Inflammatory macrophage treated with lipopolysaccharide for 4 hours (primary cell): Measurements from ENCODE around the gene PTPRCAP.
"Not testable (repeated sequence)": the region's sequence is repeated elsewhere in the genome, so short reads cannot be mapped to it uniquely, and the experiment has no call there.

Experiments used
- DNase-seq: peaks from one replicate; pipeline ENCODE4 v3.0.0-alpha.2; 2020

The PTPRCAP gene

DNA sequence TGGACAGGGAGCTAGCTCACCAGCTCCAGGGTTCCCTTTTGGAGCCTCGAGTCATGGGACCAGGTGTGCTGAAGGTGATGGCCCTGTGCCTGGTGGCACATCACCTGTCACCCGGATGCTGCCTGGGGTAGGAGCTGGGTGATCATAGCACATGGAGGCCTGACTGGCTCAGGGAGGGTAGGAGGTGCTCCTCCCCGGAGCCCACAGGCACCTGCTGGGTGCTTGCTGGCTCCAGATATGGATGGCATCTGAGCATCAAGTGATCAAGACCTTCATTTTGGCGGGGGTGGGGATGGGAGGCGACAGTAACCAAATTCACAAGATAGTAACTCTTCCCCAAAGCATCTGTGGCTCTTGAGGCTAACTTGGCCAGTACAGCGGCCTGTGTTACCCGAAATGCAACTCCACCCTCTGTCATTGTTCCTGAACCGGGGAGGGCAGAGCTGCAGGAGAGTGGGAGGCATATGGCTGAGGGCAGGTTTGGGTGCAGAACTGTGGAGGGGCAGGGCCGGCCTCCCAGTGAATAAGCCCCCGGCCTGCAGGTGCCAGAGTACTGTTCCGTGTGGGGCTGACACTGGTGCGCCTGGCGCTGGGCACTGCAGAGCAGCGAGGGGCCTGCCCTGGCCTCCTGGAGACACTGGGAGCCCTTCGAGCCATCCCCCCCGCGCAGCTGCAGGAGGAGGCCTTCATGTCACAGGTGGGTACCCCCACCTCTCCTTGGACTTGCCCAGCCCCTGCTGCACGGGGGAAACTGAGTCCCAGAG is 28.9 kb downstream of the PTPRCAP start:
- no peak for DNase-seq

DNA sequence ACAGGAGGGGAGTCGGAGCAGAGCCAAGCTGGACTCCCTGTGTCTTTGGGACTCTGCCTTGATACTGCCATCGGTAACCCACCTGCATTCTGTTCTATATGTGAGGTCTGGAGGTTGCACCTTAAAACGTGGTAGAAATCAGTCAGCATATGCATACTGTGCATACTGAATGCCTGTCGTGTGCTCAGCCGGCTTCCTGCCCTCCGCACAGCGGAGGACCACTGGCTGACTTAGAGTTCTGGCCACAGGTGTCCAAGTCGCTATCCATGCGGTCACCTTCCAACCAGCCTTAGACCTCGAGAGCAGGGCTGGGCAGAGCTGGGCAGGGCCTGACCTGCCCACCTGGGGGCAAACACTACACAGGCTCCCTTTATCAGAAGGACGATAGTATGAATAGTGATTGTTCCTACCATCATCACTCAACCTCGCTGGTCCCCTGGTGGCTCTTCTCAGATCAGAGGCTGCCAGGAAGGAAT is 29.8 kb downstream of the PTPRCAP start:
- no peak for DNase-seq

DNA sequence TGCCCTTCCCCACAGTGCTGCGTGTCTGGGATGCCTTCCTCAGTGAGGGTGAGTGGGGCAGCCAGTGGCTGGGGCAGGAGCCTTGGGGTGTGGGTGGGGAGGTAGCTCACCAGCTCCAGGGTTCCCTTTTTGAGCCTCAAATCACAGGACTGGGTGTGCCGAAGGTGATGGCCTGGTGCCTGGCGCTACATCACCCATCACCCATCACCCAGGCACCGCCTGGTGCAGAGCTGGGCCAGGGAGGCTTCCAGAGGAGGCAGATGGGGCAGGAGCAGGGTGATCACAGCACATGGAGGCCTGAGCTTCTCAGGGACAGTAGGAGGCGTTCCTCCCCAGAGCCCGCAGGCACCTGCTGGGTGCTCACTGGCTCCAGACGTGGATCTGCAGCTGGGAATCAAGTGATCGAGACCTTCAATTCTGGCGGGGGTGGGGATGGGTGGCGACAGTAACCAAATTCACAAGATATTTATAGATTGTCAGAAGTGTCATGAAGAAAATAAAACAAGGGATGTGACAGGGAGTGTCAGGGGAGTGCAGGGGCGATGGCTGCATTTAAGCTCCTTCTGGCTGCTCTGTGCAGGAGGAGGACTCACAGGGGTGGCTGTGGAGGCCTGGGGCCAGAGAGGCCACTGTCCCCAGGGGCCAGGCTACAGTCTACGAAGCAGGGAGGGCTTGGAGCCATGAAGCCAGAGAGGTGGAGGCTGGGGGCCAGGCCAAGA is 30.4 kb downstream of the PTPRCAP start:
- DNase-seq: no peak

DNA sequence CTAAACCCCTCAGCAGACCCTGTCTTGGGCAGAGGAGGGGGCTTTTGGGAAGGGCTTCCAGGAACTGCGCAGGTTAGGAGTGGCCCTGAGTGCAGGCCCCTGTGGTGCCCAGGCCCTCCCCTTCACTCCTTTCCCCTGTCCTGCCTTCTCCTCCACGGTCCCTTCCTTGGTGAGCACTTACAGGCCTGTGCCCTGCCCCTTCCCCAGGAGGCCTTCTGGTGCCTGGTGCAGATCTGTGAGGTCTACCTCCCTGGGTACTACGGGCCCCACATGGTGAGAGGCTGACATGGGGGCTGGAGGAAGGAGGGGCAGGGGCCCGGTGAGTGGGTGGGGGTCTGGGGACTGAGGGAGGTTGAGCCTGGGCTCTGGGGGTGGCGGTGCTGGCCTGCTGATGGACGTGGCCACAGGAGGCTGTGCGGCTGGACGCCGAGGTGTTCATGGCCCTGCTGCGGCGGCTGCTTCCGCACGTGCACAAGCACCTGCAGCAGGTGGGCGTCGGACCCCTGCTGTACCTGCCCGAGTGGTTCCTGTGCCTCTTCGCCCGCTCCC is 31.0 kb downstream of the PTPRCAP start:
- no peak for DNase-seq

DNA sequence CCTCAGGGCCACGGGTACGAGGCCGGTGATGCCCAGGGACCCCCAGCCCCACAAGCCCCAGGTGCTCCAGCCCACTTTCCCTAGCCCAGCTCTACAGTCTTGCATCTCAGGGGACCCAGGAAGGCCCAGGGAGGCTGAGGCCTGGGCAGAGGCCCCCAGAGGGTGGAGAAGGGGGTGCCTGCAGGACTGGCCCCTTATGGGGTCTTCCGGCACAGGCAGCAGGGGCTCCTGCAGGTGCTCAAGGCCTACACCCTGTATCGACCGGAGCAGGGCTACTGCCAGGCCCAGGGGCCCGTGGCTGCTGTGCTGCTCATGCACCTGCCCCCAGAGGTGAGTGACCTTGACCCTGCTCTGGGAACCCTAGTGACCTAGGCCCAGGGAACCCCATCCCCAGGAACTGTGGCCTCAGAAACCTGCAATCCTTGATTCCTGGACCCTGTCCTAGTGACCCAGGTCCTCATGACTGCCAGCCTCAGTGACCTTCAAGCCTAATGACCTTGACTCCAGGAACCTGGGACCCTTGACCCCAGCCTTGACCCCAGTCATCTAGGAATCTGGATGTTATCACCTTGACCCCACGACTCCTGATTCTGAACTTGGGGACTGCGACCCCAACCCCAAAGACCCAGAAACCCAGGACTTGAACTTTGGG is 31.7 kb downstream of the PTPRCAP start:
- no peak for DNase-seq

DNA sequence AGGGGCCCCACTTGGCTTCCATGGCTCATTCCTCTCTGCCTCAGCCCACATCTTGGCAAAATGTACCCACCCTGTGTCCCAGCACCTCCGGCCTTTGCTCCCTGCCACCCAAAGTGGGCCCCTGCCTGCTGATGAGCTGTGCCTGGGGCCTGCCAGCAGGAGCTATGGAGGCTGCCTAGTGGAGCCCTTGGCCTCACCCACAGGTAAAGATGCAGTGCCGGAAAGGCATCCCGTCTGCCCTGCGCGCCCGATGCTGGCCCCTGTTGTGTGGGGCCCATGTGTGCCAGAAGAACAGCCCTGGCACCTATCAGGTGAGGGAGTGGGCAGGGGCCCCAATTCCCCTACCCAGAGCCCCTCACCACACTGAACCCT is 32.3 kb downstream of the PTPRCAP start:
- DNase-seq: no peak

DNA sequence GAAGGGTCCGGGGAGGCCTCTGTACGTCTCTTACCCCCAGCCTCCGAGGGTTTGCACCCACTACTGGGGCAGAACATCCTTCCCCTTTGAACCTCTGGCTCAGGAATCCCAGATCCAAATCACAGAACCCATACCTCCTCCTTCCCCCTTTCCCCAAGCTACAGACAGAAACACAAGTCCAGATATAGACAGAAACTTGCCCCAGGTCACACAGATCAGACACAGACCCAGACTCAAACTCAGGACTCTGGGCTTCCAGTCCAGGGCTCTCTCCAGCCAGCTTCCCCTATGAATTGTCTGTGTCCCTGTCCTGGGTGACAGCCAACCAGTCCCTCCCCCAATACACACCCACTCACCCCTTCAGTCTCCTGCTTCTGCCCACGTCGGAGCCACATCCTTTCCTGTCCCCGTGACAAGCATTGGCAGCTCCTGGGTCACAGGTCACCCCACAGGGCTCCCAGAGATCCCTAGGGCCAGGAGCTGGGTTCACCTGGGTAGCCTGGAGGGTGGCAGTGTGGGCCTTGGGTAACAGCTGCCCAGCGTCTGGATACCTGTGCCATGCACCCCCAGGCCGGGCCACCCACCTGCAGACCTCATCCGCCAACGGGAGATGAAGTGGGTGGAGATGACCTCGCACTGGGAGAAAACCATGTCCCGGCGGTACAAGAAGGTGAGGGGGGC is 32.8 kb downstream of the PTPRCAP start:
- DNase-seq: peak; percentile 50

DNA sequence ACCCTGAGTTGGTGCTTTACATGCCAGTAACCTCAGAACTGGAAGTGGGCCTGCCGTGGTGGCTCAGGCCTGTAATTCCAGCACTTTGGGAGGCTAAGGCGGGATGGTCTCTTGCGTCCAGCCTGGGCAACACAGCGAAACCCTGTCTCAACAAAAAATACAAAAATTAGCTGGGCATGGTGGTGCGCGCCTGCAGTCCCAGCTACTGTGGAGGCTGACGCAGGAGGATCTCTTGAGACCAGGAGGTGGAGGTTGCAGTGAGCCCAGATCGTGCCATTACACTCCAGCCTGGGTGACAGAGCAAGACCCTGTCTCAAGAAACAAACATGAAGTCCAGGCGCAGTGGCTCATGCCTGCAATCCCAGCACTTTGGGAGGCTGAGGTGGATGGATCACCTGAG is 34.4 kb downstream of the PTPRCAP start:
- not testable (repeated sequence) for DNase-seq

DNA sequence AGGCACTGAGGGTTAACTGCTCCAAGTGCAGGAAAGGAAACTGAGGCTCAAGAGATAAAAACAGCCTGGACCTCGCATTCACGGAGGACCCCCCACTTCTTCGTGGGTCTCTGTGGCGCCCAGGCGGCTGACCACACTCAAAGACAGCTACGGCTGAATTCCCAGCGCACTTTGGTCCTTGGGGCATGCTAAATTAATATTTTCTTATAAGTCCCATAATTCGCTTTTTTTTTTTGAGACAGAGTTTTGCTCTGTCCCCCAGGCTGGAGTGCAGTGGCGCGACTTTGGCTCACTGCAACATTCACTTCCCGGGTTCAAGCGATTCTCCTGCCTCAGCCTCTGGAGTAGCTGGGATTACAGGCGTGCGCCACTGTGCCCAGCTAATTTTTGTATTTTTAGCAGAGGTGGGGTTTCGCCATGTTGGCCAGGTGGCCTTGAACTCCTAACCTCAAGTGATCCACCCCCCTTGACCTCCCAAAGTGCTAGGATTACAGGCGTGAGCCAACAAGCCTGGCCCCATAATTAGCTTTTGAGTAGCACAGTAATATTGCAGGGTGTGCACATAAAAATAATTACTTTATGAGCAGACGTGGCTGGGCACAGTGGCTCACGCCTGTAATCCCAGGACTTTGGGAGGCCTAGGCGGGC is 35.2 kb downstream of the PTPRCAP start:
- DNase-seq: not testable (repeated sequence)

DNA sequence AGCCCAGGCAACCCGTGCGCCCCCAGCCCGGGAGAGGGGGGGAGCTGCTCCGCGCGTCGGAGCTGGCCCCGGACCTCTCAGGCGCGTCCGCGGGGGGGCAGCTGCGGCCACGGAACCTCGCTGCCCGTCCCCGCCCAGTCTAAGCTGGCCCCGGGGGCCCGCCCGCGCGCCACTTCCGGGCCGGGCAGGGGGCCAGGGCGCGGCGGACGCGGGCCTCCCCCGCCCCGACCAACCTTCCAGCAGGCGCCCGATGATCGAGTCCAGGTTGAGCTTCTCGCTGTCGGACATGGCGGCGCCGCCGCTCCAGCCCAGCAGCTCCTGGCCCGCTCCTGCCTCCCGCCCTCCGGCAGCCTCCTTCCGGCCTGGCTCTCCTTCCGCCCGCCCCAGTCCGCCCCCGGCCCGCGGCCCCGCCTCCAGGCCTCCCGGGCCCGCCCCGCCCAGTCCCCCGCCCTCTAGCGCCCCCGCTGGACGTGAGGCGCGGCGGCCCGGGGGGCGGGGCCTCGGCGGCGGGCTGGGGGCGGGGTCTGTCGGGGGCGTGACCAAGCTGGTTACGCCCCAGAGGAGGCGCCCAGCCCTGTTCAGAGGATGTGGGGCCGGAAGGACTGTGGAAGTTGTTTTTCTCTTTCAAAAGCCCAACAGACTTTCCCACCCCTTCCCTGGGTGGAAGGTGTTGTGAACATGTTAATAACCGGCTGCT is 35.8 kb downstream of the PTPRCAP start, which contains the start of gene PPP1CA:
PPP1CA (minus strand) TSS at position 364 of the 697 bp plus-strand sequence; CDS start at position 288, 76 bp downstream.
- peak; percentile 90 for DNase-seq

DNA sequence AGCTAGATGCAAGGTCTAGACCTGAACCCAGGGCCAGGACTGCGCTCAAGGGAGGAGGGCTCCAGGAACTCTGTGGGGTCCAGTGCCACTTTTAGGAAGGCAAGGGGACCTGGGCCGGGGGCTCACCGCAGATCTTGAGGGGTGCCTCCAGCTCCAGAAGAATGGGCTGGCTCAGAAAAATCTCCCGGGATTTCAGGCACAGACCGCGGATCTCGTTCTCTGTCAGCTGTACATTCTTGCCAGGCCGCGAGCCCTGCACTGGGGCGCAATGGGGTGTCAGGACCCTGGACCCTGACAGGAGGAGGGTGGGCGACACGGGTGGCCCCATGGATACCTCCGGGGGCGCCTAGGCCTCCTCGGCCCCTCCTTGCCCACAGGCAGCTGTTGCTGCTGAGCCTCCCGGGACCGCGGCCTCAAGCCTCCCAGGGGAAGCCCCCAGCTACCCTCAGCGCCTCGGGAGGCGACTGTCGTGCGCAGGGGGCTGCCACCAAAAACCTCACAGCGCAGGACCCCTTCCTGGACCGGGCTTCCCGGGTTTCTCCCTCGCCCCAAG is 36.5 kb downstream of the PTPRCAP start:
- DNase-seq: no peak

DNA sequence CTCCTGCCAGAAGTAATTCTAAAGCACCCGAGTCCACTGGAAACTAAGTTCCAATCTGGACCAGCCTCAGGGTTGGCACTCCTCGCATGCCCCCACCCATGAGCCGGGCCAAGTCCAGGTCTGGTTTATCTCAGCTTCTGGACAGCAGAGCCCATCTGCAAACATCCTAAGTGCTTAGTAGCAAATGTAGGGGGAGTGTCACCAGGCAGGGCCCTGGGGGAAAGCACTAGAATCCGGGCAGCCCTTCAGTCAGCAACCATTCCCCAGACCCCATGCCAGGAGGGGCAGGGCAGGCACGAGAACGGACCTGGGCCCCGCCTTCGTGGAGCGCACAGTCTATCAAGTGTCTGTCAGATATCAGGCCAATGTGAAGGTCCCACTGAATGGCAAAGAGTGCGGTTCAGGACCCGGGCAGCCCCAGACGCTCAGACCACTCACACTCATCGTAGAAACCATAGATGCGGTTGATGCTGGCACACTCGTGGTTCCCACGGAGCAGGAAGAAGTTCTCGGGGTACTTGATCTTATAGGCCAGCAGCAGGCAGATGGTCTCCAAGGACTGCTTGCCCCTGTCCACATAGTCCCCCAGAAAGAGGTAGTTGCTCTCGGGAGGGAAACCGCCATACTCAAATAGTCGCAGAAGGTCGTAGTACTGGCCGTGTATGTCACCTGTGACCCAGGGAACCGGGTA is 37.1 kb downstream of the PTPRCAP start:
- no peak for DNase-seq

DNA sequence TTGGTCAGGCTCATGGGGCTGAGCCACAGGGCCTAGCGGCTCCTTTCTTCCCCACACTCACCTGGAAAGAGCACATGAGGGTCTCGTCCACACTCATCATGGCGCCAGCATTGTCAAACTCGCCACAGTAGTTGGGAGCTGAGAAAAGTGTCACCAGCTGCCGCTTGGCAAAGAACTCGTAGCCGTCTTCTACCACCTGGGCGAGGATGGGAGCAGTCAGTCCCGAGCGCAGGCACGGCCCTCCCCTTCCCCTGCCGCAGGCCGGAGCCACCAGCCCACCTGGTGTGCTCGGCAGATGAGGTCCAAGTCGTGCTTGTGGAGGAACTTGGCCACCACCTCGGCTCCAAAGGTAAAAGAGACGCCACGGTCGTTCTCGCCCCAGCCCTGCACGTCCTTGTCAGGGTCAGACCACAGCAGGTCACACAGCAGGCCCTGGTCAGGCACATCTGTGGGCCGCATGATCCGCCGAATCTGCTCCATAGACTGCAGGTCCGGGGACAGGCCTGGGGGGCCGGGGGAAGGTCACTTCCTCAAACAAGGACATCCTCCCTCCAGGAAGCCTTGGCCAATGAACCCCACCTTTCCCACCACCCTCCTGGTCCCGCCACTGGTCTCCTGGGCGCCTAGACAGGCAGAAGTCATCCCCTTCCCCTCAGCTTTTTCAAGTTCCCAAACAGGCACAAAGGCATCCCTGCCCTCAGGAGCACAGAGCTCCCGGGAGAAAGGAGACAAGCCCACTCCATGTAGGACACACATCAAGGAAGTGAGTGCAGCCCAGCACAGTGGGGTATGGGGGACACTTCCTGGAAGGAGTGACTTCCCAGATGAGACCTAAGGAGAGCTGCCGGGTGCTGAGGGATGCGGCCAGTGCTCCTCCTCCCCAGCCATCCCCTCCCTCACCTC is 38.6 kb downstream of the PTPRCAP start:
- DNase-seq: no peak

DNA sequence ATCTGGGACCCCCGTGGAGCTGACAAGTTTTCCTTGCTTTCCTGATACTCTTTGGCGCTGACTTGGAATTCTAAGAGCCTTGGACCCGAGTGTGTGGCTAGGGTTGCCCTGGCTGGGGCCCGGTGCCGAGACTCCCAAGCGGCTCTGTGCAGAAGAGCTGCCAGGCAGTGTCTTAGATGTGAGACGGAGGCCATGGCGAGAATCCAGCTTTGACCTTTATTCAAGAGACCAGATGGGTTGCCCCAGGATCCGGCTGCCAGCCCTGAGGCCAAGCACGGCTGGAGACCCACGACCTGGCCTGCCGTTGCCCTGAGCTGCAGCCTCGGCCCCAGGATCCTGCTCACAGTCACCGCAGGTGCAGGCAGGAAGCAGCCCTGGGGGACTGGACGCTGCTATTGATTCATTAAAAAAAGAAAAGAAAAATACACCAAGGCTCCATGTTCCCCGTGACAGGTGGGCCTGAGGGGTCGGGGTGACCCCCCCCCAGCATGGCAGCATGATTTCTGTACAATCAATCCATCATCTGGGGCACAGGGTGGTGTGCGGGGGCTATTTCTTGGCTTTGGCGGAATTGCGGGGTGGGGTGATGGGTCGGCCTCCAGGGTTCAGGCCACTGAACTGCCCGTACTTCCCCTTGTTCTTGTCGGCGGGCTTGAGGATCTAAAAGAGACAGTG is 39.4 kb downstream of the PTPRCAP start:
- no peak for DNase-seq

DNA sequence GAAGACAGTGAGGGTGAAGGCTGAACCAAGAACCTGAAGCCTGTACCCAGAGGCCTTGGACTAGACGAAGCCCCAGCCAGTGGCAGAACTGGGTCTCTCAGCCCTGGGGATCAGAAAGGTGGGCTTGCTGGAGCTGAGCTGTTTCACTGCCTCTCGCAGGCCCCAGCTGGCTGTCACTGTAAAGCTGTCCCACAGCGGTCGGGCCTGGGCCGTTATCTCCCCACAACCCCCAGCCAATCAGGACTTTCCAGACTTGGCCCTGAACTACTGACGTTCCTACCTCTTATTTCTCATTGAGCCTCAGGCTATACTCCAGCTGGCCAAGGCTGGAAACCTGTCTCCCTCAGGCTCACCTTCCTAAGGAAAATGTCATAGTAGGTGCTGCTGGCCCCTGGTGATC is 39.9 kb downstream of the PTPRCAP start:
- no peak for DNase-seq

DNA sequence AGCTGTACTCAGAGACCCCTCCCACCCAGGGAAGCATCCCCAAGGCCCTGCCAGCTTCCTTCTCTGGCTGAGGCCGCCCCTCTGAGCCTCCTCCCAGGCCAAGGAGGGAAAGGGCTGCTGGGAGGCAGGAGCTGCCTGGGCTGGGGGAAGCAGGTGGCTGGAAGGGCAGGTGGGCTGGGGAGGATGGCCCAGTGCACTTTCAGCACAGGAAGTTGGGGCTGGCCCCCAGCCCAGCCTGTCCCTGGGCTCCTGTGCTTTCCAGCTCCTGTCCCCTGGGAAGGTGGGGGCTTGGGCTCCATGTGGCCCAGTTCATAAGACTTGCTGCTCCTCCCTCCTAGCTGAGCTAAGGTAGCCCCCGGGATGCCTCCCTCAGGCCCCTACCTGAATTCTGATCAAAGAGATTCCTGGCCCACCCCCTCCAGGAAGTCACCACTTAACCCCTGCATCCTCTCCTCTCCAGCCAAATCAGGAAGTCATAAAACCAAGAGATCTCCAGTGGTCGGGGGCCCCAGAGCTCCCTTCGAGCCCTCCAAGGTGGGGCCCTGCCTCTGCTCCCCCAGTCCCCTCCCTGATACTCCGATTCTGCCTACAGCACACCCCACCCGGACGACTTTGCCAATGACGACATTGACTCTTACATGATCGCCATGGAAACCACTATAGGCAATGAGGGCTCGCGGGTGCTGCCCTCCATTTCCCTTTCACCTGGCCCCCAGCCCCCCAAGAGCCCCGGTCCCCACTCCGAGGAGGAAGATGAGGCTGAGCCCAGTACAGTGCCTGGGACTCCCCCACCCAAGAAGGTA is 40.7 kb downstream of the PTPRCAP start:
- DNase-seq: no peak

DNA sequence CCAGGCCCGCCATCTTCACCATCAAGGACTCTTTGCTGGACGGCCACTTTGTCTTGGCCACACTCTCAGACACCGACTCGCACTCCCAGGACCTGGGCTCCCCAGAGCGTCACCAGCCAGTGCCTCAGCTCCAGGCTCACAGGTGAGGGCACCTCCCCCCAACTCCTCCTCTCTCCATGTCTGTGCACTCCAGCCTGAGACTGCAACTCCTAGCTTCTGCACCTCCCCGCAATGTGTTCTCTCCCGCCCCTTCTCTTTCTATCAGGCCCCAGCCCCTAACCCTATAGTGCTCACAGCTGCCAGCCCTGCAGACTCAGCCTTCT is 41.3 kb downstream of the PTPRCAP start:
- no peak for DNase-seq

DNA sequence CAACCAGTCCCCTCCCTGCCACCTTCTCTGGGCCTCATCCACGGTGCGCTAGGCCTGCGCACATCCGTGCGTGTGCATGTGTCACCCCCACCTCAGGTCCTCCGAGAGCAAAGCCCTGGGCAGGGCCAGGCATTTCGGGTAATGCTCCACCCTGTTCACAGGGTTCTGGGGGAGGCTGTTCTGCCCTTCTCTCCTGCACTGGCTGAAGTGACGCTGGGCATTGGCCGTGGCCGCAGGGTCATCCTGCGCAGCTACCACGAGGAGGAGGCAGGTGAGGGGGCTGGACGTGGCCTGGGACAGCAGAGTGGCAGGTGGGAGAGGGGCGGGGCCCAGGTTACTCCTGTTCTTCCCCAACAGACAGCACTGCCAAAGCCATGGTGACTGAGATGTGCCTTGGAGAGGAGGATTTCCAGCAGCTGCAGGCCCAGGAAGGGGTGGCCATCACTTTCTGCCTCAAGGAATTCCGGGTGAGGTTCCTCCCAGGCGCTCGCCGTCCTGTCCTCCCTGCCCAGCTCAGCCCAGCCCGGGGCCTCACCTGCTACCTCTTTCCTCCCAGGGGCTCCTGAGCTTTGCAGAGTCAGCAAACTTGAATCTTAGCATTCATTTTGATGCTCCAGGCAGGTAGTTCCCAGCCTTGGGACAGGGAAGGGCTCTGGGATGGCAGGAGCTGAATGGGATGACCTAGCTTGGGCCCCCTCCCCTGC is 41.8 kb downstream of the PTPRCAP start:
- no peak for DNase-seq
